Heart left ventricle (tissue), 13 donors: ENCODE data around the gene DYNC1I1.

Source experiments
- POLR2A ChIP-seq, 2 donors: fragments of 450-650 bp; IDR thresholded peaks; one replicate each; pipeline ENCODE4 v1.6.1; 2017; ENCODE audit warnings: antibody characterized with exemption in 2 of 2, mild to moderate bottlenecking in 2 of 2, moderate library complexity in 2 of 2
- TF ChIP-seq, protein P1 (sequence below), 12 donors: fragments of 200-600 bp; sonication (generic) in 4 of 12; IDR thresholded peaks; one replicate each; pipeline versions ENCODE4 v1.5.0 to v1.8.0; 2018 to 2022; ENCODE audit warnings: antibody characterized with exemption in 12 of 12, mild to moderate bottlenecking in 5 of 12
- donor health status: ischemic (EF 13 %, LVEDD 7.1; RV severe dilation, severe dysfunction).
- donor health status: DM: no; HTN: yes; CAD: no.
- donor health status: DM: no; HTN: no; CAD: no.
- donor health status: ischemic (EF 25% LVEDD 6.9; RV normal size, moderate dysfunction).
- donor health status: ischemic (EF 25% LVEDD 5.7; RV mildly dilated, moderate dysfunction).
- donor health status: ischemic (EF 35%, LVEDD 5.7; RV mildly dilated, moderate dysfunction).
- donor health status: nonischemic (EF 11% LVEDD 7.7; RV severe dilation, severe dysfunction).
- donor health status: DM: yes; HTN: yes; CAD: no.
- donor health status: PGD.
- donor health status: ischemic (EF 29% LVEDD 5.4; RV normal size, mild dysfunction).
- donor health status: nonischemic (EF 23%, LVEDD 6.1; RV moderate dilation, normal function).

DNA sequence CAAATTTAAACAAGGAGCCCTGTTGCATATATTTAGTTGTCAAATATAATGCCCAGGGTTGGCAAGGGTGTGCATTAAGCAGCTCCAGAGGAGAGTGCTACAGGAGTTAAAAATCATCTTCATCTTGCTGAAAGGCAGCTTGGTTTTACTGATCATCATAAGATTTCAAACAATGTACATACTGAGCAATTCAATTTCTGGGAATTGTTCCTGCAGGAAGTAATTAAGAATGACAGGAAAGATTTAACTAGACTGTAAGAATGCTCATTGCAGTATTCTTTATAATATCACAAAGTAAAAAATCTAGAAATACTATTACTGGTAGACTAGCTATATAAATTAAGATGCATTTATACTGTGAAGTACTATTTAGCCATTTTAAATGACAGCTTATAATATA lies 153.6 kb downstream of the DYNC1I1 start:
- TF ChIP-seq, protein P1, sequence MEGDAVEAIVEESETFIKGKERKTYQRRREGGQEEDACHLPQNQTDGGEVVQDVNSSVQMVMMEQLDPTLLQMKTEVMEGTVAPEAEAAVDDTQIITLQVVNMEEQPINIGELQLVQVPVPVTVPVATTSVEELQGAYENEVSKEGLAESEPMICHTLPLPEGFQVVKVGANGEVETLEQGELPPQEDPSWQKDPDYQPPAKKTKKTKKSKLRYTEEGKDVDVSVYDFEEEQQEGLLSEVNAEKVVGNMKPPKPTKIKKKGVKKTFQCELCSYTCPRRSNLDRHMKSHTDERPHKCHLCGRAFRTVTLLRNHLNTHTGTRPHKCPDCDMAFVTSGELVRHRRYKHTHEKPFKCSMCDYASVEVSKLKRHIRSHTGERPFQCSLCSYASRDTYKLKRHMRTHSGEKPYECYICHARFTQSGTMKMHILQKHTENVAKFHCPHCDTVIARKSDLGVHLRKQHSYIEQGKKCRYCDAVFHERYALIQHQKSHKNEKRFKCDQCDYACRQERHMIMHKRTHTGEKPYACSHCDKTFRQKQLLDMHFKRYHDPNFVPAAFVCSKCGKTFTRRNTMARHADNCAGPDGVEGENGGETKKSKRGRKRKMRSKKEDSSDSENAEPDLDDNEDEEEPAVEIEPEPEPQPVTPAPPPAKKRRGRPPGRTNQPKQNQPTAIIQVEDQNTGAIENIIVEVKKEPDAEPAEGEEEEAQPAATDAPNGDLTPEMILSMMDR (IDR thresholded peaks at IDR 0.05): no peak
- no peak for TF ChIP-seq POLR2A (IDR thresholded peaks at IDR 0.05)
